HEK293 (cell line): Measurements from ENCODE around the gene HIPK2.

ENCODE experiments used
- CTCF ChIP-seq: fragments of 450-650 bp; formaldehyde crosslinking; IDR thresholded peaks from 2 replicates; pipeline ENCODE4 v1.5.1; 2016; ENCODE audit warnings: missing biosample characterization, missing genetic modification characterization
- MEIS1 ChIP-seq: sonication (generic); formaldehyde crosslinking; IDR thresholded peaks from 2 replicates; pipeline ENCODE4 v1.8.1; 2022; ENCODE audit warnings: missing genetic modification reagents, mild to moderate bottlenecking, borderline replicate concordance
- PATZ1 ChIP-seq: fragments of 450-650 bp; formaldehyde crosslinking; IDR thresholded peaks from 2 replicates; pipeline ENCODE4 v1.5.1; 2016; ENCODE audit warnings: missing biosample characterization, missing genetic modification characterization
- SALL2 ChIP-seq: fragments of 450-650 bp; formaldehyde crosslinking; IDR thresholded peaks from 2 replicates; pipeline ENCODE4 v1.5.0; 2017; ENCODE audit warnings: missing biosample characterization, mild to moderate bottlenecking, missing genetic modification characterization, borderline replicate concordance
- SP2 ChIP-seq: fragments of 450-650 bp; formaldehyde crosslinking; IDR thresholded peaks from 2 replicates; pipeline ENCODE4 v1.5.1; 2016; ENCODE audit warnings: missing biosample characterization, missing genetic modification characterization
- ZBTB11 ChIP-seq: fragments of 450-650 bp; formaldehyde crosslinking; conservative IDR thresholded peaks from 2 replicates; pipeline ENCODE4 v1.5.1; 2016; ENCODE audit warnings: low read depth, missing biosample characterization, missing genetic modification characterization
- ZBTB26 ChIP-seq: fragments of 450-650 bp; formaldehyde crosslinking; optimal IDR thresholded peaks from 2 replicates; pipeline ENCODE3; 2016; ENCODE audit warnings: missing biosample characterization, mild to moderate bottlenecking, missing genetic modification characterization
- ZFP37 ChIP-seq: fragments of 450-650 bp; formaldehyde crosslinking; IDR thresholded peaks from 2 replicates; pipeline ENCODE4 v1.5.1; 2016; ENCODE audit warnings: missing biosample characterization, missing genetic modification characterization
- ZNF133 ChIP-seq: fragments of 450-650 bp; formaldehyde crosslinking; IDR thresholded peaks from 2 replicates; pipeline ENCODE4 v1.5.1; 2016; ENCODE audit warnings: missing biosample characterization, missing genetic modification characterization
- ZNF280D ChIP-seq: fragments of 450-650 bp; formaldehyde crosslinking; IDR thresholded peaks from 2 replicates; pipeline ENCODE4 v1.5.1; 2016; ENCODE audit warnings: missing biosample characterization, missing genetic modification characterization
- ZNF488 ChIP-seq: fragments of 450-650 bp; formaldehyde crosslinking; IDR thresholded peaks from 2 replicates; pipeline ENCODE4 v1.5.1; 2016; ENCODE audit warnings: missing biosample characterization, missing genetic modification characterization
- ZSCAN30 ChIP-seq: fragments of 450-650 bp; IDR thresholded peaks from 2 replicates; pipeline ENCODE4 v1.5.1; 2018; ENCODE audit warnings: missing biosample characterization, mild to moderate bottlenecking, missing genetic modification characterization, moderate library complexity

GRCh38 chr7:139701908-139702307 lies 75.9 kb downstream of the HIPK2 start:
- TF ChIP-seq SALL2 (tag by site-specific recombination) (no peak), ZNF280D (tag by site-specific recombination) (no peak), ZNF488 (no peak), PATZ1 (tag by site-specific recombination) (no peak), CTCF (tag by site-specific recombination) (no peak), SP2 (tag by site-specific recombination) (no peak), ZBTB11 (tag by site-specific recombination) (no peak), MEIS1 (CRISPR knock-in tag) (no peak), ZBTB26 (tag by site-specific recombination) (no peak), ZSCAN30 (no peak), ZFP37 (tag by site-specific recombination) (no peak), ZNF133 (tag by site-specific recombination) (no peak)
